ENCODE measurements around the gene GDF7. TPM values are rescaled to one million over a fixed set of nuclear protein-coding genes. Genes with fewer than 3 reads are reported as not detected.
A peak's percentile ranks its signal among the peaks of the same experiment; 100 is the strongest.

Gene GDF7
- total and polyA plus RNA-seq, 2 of the 4 experiments (the other 2 are of a cell fraction), result under 0.01 to 0.02 TPM

DNA sequence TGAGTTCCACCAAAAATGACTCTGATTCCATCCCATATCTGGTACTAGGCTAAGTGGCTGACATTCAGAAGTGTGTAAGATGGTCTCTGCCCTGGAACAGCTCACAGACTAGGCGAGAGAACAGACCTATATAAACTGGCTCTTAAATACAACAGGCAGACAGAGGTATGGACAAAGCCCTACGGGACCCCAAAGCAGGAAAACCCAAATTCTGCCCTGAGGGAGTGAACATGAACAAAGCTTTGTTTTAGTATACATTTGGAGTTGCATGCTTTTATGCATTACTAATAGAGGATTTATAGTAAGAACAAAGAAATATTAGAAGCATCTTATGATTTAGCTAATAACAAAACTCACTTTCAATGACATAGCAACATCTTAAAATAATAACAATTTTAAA, 25.1 kb downstream of the GDF7 start:
- no peak overlapping the region for H3K4me2 ChIP-seq (ENCODE audit: low read depth, low read length)
- no peak overlapping the region for H3K56ac ChIP-seq (ENCODE audit: extremely low read depth, insufficient read depth, low read length)
- CTCF ChIA-PET, result no interaction called here

More for the DNA sequence above, 25.1 kb downstream of the GDF7 start:
- Histone ChIP-seq H3K14ac (replicated peaks; ENCODE audit: low read depth, low read length) (no peak overlapping the region), H2BK20ac (ENCODE audit: low read depth, low read length) (no peak overlapping the region), H3K27me3 (ENCODE audit: control insufficient read depth, insufficient read depth, low read length) (no peaks in the 10 kb centered on the region), H3K23ac (ENCODE audit: low read depth, low read length) (0 out of 2 replicates have a peak overlapping the region, but pooled peaks have one; percentile 9), H3K9ac (ENCODE audit: low read depth, low read length) (no peak overlapping the region), H3K9me1 (ENCODE audit: insufficient read depth, low read length) (no peaks in the 10 kb centered on the region; the same call in 1 of the 2 replicates), H2AFZ (replicated peaks; ENCODE audit: low read length, poor library complexity) (no peak overlapping the region), H2BK5ac (ENCODE audit: low read depth, low read length, poor library complexity, severe bottlenecking) (no peak overlapping the region), H4K8ac (ENCODE audit: low read depth in 2 of 2, low read length in 2 of 2) (no peak overlapping the region), H2BK15ac (ENCODE audit: low read depth, low read length) (no peak overlapping the region), H3K18ac (ENCODE audit: low read depth, low read length) (no peak overlapping the region), H2AK5ac (ENCODE audit: low read depth, low read length) (no peak overlapping the region), H3K4me1 (ENCODE audit: control insufficient read depth, insufficient read depth, low read length) (0 out of 2 replicates have a peak, but pooled peaks cover 3% of the 10 kb centered on the region), H4K5ac (ENCODE audit: low read depth, low read length) (no peak overlapping the region), H3K4me3 (ENCODE audit: insufficient read depth, low read depth, low read length) (no peak overlapping the region), H4K91ac (ENCODE audit: insufficient read depth, low read depth, low read length) (no peak overlapping the region), H2AK9ac (replicated peaks; ENCODE audit: low read depth, low read length, poor library complexity) (no peak overlapping the region), H3K27ac (ENCODE audit: insufficient read depth, low read length) (no peak overlapping the region), H3K9me3 (ENCODE audit: control insufficient read depth, insufficient read depth, low read length) (no peaks in the 10 kb centered on the region), H3K4ac (ENCODE audit: low read depth, low read length) (no peak overlapping the region), H2BK120ac (ENCODE audit: low read depth, low read length) (no peak overlapping the region), H3K36me3 (ENCODE audit: control insufficient read depth, insufficient read depth, low read length) (peaks cover 5% of the 10 kb centered on the region; the same call in 1 of the 2 replicates), H4K20me1 (ENCODE audit: insufficient read depth, low read length) (no peaks in the 10 kb centered on the region), H3K79me1 (ENCODE audit: low read depth in 1 of 2, low read length in 2 of 2) (no peaks in the 10 kb centered on the region)
- TF ChIP-seq, protein P1, sequence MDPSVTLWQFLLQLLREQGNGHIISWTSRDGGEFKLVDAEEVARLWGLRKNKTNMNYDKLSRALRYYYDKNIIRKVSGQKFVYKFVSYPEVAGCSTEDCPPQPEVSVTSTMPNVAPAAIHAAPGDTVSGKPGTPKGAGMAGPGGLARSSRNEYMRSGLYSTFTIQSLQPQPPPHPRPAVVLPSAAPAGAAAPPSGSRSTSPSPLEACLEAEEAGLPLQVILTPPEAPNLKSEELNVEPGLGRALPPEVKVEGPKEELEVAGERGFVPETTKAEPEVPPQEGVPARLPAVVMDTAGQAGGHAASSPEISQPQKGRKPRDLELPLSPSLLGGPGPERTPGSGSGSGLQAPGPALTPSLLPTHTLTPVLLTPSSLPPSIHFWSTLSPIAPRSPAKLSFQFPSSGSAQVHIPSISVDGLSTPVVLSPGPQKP (IDR thresholded peaks at IDR 0.05; ENCODE audit: borderline replicate concordance, low read depth, low read length), result no peak
- no peak for TF ChIP-seq RAD21 (IDR thresholded peaks at IDR 0.05; ENCODE audit: low read length)
- TF ChIP-seq MXI1 (IDR thresholded peaks at IDR 0.05; ENCODE audit: borderline replicate concordance, low read depth, low read length), result no peak
- no peak for TF ChIP-seq BHLHE40 (IDR thresholded peaks at IDR 0.05; ENCODE audit: low read depth, low read length)
- no peak for TF ChIP-seq MAFK (IDR thresholded peaks at IDR 0.05; ENCODE audit: low read depth, low read length)
- TF ChIP-seq RCOR1 (IDR thresholded peaks at IDR 0.05; ENCODE audit: insufficient replicate concordance, low read length), result no peak
- no peak for TF ChIP-seq CEBPB (IDR thresholded peaks at IDR 0.05; ENCODE audit: low read depth, low read length)
- TF ChIP-seq MAZ (IDR thresholded peaks at IDR 0.05; ENCODE audit: borderline replicate concordance, low read depth, low read length), result no peak
- TF ChIP-seq SMC3 (IDR thresholded peaks at IDR 0.05; ENCODE audit: low read depth, low read length), result no peak
- no peak for TF ChIP-seq POLR2A (IDR thresholded peaks at IDR 0.05; ENCODE audit: low read depth, low read length)
- TF ChIP-seq, protein P2, sequence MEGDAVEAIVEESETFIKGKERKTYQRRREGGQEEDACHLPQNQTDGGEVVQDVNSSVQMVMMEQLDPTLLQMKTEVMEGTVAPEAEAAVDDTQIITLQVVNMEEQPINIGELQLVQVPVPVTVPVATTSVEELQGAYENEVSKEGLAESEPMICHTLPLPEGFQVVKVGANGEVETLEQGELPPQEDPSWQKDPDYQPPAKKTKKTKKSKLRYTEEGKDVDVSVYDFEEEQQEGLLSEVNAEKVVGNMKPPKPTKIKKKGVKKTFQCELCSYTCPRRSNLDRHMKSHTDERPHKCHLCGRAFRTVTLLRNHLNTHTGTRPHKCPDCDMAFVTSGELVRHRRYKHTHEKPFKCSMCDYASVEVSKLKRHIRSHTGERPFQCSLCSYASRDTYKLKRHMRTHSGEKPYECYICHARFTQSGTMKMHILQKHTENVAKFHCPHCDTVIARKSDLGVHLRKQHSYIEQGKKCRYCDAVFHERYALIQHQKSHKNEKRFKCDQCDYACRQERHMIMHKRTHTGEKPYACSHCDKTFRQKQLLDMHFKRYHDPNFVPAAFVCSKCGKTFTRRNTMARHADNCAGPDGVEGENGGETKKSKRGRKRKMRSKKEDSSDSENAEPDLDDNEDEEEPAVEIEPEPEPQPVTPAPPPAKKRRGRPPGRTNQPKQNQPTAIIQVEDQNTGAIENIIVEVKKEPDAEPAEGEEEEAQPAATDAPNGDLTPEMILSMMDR (conservative IDR thresholded peaks at IDR 0.05; ENCODE audit: low read depth, low read length), result no peak
- TF ChIP-seq CHD1 (IDR thresholded peaks at IDR 0.05; ENCODE audit: low read depth, low read length), result no peak
- no peak for TF ChIP-seq RFX5 (IDR thresholded peaks at IDR 0.05; ENCODE audit: low read depth, low read length)
- POLR2A ChIA-PET (ENCODE audit: unreplicated experiment), result no interaction called here
- in situ Hi-C loops (cut with MboI; ENCODE audit: low sequenced_read_pairs) (no loop called here), dilution Hi-C loops (cut with HindIII; ENCODE audit: low sequenced_read_pairs, unreplicated experiment) (loop anchor here (25.0 kb wide), 1 partner anchor 245 kb away; no protein-coding TSS in a partner anchor), intact Hi-C loops (cut with micrococcal nuclease) (loop anchor here (5.0 kb wide), 1 partner anchor 60 kb away; no protein-coding TSS in a partner anchor)
- ATAC-seq (ENCODE audit: low read depth) (no peak), DNase-seq (no peak)
- no TSS peak for BruUV-seq (replicated peaks)
- no CpG with 5 or more reads among the region's 2 CpGs for WGBS, 2 experiments (ENCODE audit: extremely low coverage in 2 of 2, insufficient read length in 1 of 2)

Measured in IMR-90 (cell line).